HCT116 (cell line): Measurements from ENCODE around the gene DOCK4. TPM values are rescaled to one million over a fixed set of nuclear protein-coding genes. Genes with fewer than 3 reads are reported as not detected.

Experiments used
- ATAC-seq: fragments of 200-7000 bp; cut with Tn5 transposase; 2 replicates; pipeline ENCODE4 v1.9.1; 2020; ENCODE audit warnings: mild to moderate bottlenecking, moderate library complexity
- BruUV-seq: library from RNA; stranded (reverse); fragments of 400-500 nt; replicated peaks from 2 replicates; lab custom pipeline; 2021; lab: Mats Ljungman, UMichigan
- CTCF ChIA-PET: fragments of 300-600 bp; sonication (Branson Sonifier 250); formaldehyde crosslinking; loops from one replicate; lab custom pipeline; 2021; ENCODE audit warnings: antibody characterized with exemption; lab: Charles Lee
- POLR2A ChIA-PET: fragments of 300-600, 350-600 bp; sonication (Branson Sonifier 250); formaldehyde crosslinking; loops from one replicate; lab custom pipeline; 2021; ENCODE audit warnings: antibody characterized with exemption; lab: Charles Lee
- RAD21 ChIA-PET, 2 experiments: fragments of 300-600 bp; sonication (Branson Sonifier 250); formaldehyde crosslinking; loops; one replicate each; lab custom pipeline; 2023; ENCODE audit warnings: low total read pairs in 2 of 2; ENCODE audit not compliant: uncharacterized antibody in 2 of 2, unreplicated experiment in 2 of 2, low non-redundant PET in 1 of 2; lab: Charles Lee
- DNase-seq: peaks from one replicate; pipeline ENCODE4 v3.0.0-alpha.2; 2010; ENCODE audit warnings: low read depth, low spot score
- H2AFZ ChIP-seq: fragments of 200-600 bp; shearing (Covaris generic), sonication (generic); 2 replicates; pipeline ENCODE4 v1.6.1; 2017; ENCODE audit warnings: low read depth, mixed run types, mixed read lengths, antibody characterized with exemption, low read length; ENCODE audit not compliant: poor library complexity, severe bottlenecking
- H3K27ac ChIP-seq: 2 replicates; pipeline ENCODE4 v1.5.1; 2012; ENCODE audit warnings: low read depth, low read length
- H3K27me3 ChIP-seq: fragments of 200-600 bp; sonication (generic); 2 replicates; pipeline ENCODE4 v1.6.1; 2016; ENCODE audit warnings: mixed run types, low read length, mixed read lengths; ENCODE audit not compliant: insufficient read depth
- H3K36me3 ChIP-seq, 2 experiments: fragments of 200-500 bp in 1 of 2; fragments of 200-600 bp in 1 of 2; sonication (Bioruptor generic) in 1 of 2; sonication (generic) in 1 of 2; 2 replicates each; pipeline versions ENCODE4 v1.5.1 to v1.6.1; 2014 to 2016; ENCODE audit warnings: low read length in 2 of 2, inconsistent platforms in 1 of 2, mixed read lengths in 1 of 2, mixed run types in 1 of 2; ENCODE audit not compliant: insufficient read depth in 2 of 2, control insufficient read depth in 1 of 2
- H3K4me1 ChIP-seq, 2 experiments: fragments of 200-600 bp in 1 of 2; sonication (generic) in 1 of 2; 2 replicates each; pipeline versions ENCODE4 v1.5.1 to v1.6.1; 2012 to 2017; ENCODE audit warnings: low read length in 2 of 2, inconsistent platforms in 1 of 2, mild to moderate bottlenecking in 1 of 2, mixed read lengths in 1 of 2, mixed run types in 1 of 2, moderate library complexity in 1 of 2; ENCODE audit not compliant: insufficient read depth in 2 of 2, control insufficient read depth in 1 of 2
- H3K4me2 ChIP-seq: fragments of 200-600 bp; sonication (generic); 2 replicates; pipeline ENCODE4 v1.6.1; 2017; ENCODE audit warnings: mixed run types, low read length, mixed read lengths
- H3K4me3 ChIP-seq, 2 experiments: fragments of 200-600 bp in 1 of 2; sonication (generic) in 1 of 2; replicated peaks in 1 of 2; 2 replicates each; pipeline ENCODE4 v1.5.1; 2011 to 2016; ENCODE audit warnings: low read length in 2 of 2, control low read depth in 1 of 2, low read depth in 1 of 2, mild to moderate bottlenecking in 1 of 2, mixed read lengths in 1 of 2, mixed run types in 1 of 2
- H3K79me2 ChIP-seq: fragments of 200-600 bp; sonication (generic); 2 replicates; pipeline ENCODE4 v1.6.1; 2017; ENCODE audit warnings: mild to moderate bottlenecking, mixed run types, low read length, moderate library complexity, mixed read lengths; ENCODE audit not compliant: insufficient read depth
- H3K9ac ChIP-seq: fragments of 200-600 bp; sonication (generic); 2 replicates; pipeline ENCODE4 v1.6.1; 2016; ENCODE audit warnings: low read length, mixed read lengths
- H3K9me2 ChIP-seq: fragments of 200-600 bp; sonication (generic), shearing (Covaris generic); 2 replicates; pipeline ENCODE4 v1.6.1; 2017; ENCODE audit warnings: mixed run types, mild to moderate bottlenecking, moderate library complexity; ENCODE audit not compliant: insufficient read depth
- H3K9me3 ChIP-seq, 2 experiments: fragments of 200-500 bp in 1 of 2; fragments of 200-600 bp in 1 of 2; sonication (Bioruptor generic) in 1 of 2; sonication (generic) in 1 of 2; 2 replicates each; pipeline ENCODE4 v1.6.1; 2014 to 2017; ENCODE audit warnings: low read length in 2 of 2, mixed read lengths in 2 of 2, inconsistent platforms in 1 of 2, low read depth in 1 of 2, mild to moderate bottlenecking in 1 of 2, mixed run types in 1 of 2, moderate library complexity in 1 of 2; ENCODE audit not compliant: control insufficient read depth in 1 of 2, insufficient read depth in 1 of 2
- H4K20me1 ChIP-seq: fragments of 200-600 bp; sonication (generic), shearing (Covaris generic); 2 replicates; pipeline ENCODE4 v1.6.1; 2017; ENCODE audit warnings: mixed run types, mild to moderate bottlenecking, moderate library complexity; ENCODE audit not compliant: insufficient read depth
- CBX3 ChIP-seq: IDR thresholded peaks from 2 replicates; pipeline ENCODE4 v1.6.1; 2012; ENCODE audit warnings: low read depth
- CEBPB ChIP-seq: IDR thresholded peaks from 2 replicates; pipeline ENCODE4 v1.6.1; 2012; ENCODE audit warnings: low read depth
- CTCF ChIP-seq, 3 experiments: fragments of 200-600 bp in 1 of 3; sonication (generic) in 1 of 3; IDR thresholded peaks in 2 of 3; conservative IDR thresholded peaks in 1 of 3; 2 replicates each; pipeline ENCODE4 v1.5.1; 2012 to 2017; ENCODE audit warnings: low read depth in 2 of 3, low read length in 2 of 3, antibody characterized with exemption in 1 of 3, borderline replicate concordance in 1 of 3, control low read depth in 1 of 3, mild to moderate bottlenecking in 1 of 3, mixed read lengths in 1 of 3, mixed run types in 1 of 3, moderate library complexity in 1 of 3; ENCODE audit not compliant: insufficient read depth in 1 of 3
- EZH2 ChIP-seq: fragments of 200-600 bp; sonication (generic); IDR thresholded peaks from 2 replicates; pipeline ENCODE4 v1.6.1; 2017; ENCODE audit warnings: antibody characterized with exemption, mixed run types
- EZH2phosphoT487 ChIP-seq: fragments of 200-600 bp; IDR thresholded peaks from 2 replicates; pipeline ENCODE4 v1.6.1; 2018; ENCODE audit warnings: antibody characterized with exemption, borderline replicate concordance
- FOSL1 ChIP-seq: IDR thresholded peaks from 2 replicates; pipeline ENCODE4 v1.6.1; 2012; ENCODE audit warnings: low read depth
- POLR2AphosphoS5 ChIP-seq: IDR thresholded peaks from 2 replicates; pipeline ENCODE4 v1.6.1; 2011; ENCODE audit warnings: mild to moderate bottlenecking, low read depth, low read length, moderate library complexity
- RAD21 ChIP-seq: IDR thresholded peaks from 2 replicates; pipeline ENCODE4 v1.6.1; 2012; ENCODE audit warnings: low read depth, mild to moderate bottlenecking
- SIN3A ChIP-seq: IDR thresholded peaks from 2 replicates; pipeline ENCODE4 v1.6.1; 2012; ENCODE audit warnings: low read depth
- SP1 ChIP-seq: IDR thresholded peaks from 2 replicates; pipeline ENCODE4 v1.6.1; 2012; ENCODE audit warnings: low read depth
- SRF ChIP-seq: IDR thresholded peaks from 2 replicates; pipeline ENCODE4 v1.6.1; 2012; ENCODE audit warnings: low read depth
- YY1 ChIP-seq: IDR thresholded peaks from 2 replicates; pipeline ENCODE4 v1.6.1; 2011; ENCODE audit warnings: low read length, low read depth, moderate library complexity, mild to moderate bottlenecking; ENCODE audit not compliant: insufficient replicate concordance; ENCODE audit errors: extremely low read depth
- intact Hi-C: fragments of 100-400 bp; cut with micrococcal nuclease; formaldehyde crosslinking; loops from 2 replicates; pipeline ENCODE4 v1.10.0; 2022
- total RNA-seq: library from RNA; stranded (reverse); gene quantifications from one replicate; pipeline ENCODE4 v1.2.1, GENCODE V29; 2021; ENCODE audit not compliant: unreplicated experiment
- TF ChIP-seq, protein P1 (sequence below): IDR thresholded peaks from 2 replicates; pipeline ENCODE4 v1.6.1; 2012; ENCODE audit warnings: low read depth
- TF ChIP-seq, protein P2 (sequence below): IDR thresholded peaks from 2 replicates; pipeline ENCODE4 v1.6.1; 2012

The DOCK4 gene
- total RNA-seq, 1 experiment from 2014 or later = 2.2 TPM

DNA sequence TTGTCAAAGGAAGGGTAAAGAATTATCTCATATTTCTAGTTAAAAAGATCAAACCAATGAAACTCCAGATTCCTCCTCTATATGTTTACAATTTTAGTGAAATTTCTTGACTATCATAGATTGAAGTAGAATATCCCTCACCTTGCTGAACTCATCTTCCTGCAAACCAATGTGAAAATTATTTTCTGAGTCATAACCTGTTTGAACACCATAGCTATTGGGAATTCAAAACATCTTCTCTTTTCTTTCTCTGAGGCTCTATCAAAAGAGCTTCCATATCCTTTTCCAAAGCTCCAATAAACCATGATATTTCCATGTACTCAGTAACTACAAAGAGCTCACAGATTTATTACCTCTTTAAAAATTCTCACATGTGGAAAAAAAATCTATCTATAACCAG lies 134.3 kb downstream of the DOCK4 start:
- Histone ChIP-seq H3K27ac (no peak overlapping the region), H2AFZ (no peak overlapping the region), H3K27me3 (no peaks in the 10 kb centered on the region), H3K9me3 (no peaks in the 10 kb centered on the region), H3K9me2 (no peaks in the 10 kb centered on the region), H4K20me1 (no peaks in the 10 kb centered on the region), H3K9ac (no peak overlapping the region)
- DNase-seq = no peak
- POLR2A ChIA-PET = no interaction called here
- BruUV-seq = no TSS peak
- intact Hi-C loops = no loop called here
- TF ChIP-seq SIN3A (no peak), RAD21 (no peak), EZH2phosphoT487 (no peak), FOSL1 (no peak), CBX3 (no peak)
- TF ChIP-seq, all 23 proteins: peak for 0
- H3K36me3 ChIP-seq = no peaks in the 10 kb centered on the region
- RAD21 ChIA-PET = no interaction called here
- H3K4me1 ChIP-seq = no peaks in the 10 kb centered on the region
- H3K79me2 ChIP-seq = no peaks in the 10 kb centered on the region
- CTCF ChIA-PET = no interaction called here
- ATAC-seq = no peak
- no peak overlapping the region for H3K4me2 ChIP-seq
- H3K4me3 ChIP-seq = no peak overlapping the region

- CTCF ChIA-PET = no interaction called here
- Histone ChIP-seq H3K27ac (no peak overlapping the region), H3K27me3 (no peaks in the 10 kb centered on the region), H3K9ac (no peak overlapping the region), H3K4me1 (no peaks in the 10 kb centered on the region), H3K9me2 (no peaks in the 10 kb centered on the region), H3K36me3 (no peaks in the 10 kb centered on the region), H4K20me1 (no peaks in the 10 kb centered on the region), H3K79me2 (no peaks in the 10 kb centered on the region), H3K4me2 (no peak overlapping the region), H3K9me3 (no peaks in the 10 kb centered on the region), H2AFZ (no peak overlapping the region), H3K4me3 (no peak overlapping the region)
- ATAC-seq = no peak
- BruUV-seq = no TSS peak
- no peak for DNase-seq
- intact Hi-C loops = no loop called here
- POLR2A ChIA-PET = no interaction called here
- RAD21 ChIA-PET = no interaction called here
- TF ChIP-seq, protein P1, sequence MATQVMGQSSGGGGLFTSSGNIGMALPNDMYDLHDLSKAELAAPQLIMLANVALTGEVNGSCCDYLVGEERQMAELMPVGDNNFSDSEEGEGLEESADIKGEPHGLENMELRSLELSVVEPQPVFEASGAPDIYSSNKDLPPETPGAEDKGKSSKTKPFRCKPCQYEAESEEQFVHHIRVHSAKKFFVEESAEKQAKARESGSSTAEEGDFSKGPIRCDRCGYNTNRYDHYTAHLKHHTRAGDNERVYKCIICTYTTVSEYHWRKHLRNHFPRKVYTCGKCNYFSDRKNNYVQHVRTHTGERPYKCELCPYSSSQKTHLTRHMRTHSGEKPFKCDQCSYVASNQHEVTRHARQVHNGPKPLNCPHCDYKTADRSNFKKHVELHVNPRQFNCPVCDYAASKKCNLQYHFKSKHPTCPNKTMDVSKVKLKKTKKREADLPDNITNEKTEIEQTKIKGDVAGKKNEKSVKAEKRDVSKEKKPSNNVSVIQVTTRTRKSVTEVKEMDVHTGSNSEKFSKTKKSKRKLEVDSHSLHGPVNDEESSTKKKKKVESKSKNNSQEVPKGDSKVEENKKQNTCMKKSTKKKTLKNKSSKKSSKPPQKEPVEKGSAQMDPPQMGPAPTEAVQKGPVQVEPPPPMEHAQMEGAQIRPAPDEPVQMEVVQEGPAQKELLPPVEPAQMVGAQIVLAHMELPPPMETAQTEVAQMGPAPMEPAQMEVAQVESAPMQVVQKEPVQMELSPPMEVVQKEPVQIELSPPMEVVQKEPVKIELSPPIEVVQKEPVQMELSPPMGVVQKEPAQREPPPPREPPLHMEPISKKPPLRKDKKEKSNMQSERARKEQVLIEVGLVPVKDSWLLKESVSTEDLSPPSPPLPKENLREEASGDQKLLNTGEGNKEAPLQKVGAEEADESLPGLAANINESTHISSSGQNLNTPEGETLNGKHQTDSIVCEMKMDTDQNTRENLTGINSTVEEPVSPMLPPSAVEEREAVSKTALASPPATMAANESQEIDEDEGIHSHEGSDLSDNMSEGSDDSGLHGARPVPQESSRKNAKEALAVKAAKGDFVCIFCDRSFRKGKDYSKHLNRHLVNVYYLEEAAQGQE = no peak
- no peak for TF ChIP-seq EZH2
- TF ChIP-seq, protein P2, sequence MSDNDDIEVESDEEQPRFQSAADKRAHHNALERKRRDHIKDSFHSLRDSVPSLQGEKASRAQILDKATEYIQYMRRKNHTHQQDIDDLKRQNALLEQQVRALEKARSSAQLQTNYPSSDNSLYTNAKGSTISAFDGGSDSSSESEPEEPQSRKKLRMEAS = no peak
- TF ChIP-seq CTCF (IDR thresholded peaks at IDR 0.05 in 2 of 3, conservative IDR thresholded peaks at IDR 0.05 in 1 of 3; ENCODE audit: borderline replicate concordance in 1 of 3, insufficient read depth in 1 of 3, low read depth in 2 of 3, low read length in 2 of 3) = no peak
- no peak for TF ChIP-seq POLR2AphosphoS5
- no peak for TF ChIP-seq SRF
- TF ChIP-seq RAD21 = no peak
- no peak for TF ChIP-seq SP1
- no peak for TF ChIP-seq CEBPB
- no peak for TF ChIP-seq YY1
Observed at GRCh38 chr7:112070674-112071256, 135.4 kb downstream of the DOCK4 start.
